ENCODE measurements around the gene MORN1.
A peak's percentile ranks its signal among the peaks of the same experiment; 100 is the strongest.

The MORN1 gene

DNA sequence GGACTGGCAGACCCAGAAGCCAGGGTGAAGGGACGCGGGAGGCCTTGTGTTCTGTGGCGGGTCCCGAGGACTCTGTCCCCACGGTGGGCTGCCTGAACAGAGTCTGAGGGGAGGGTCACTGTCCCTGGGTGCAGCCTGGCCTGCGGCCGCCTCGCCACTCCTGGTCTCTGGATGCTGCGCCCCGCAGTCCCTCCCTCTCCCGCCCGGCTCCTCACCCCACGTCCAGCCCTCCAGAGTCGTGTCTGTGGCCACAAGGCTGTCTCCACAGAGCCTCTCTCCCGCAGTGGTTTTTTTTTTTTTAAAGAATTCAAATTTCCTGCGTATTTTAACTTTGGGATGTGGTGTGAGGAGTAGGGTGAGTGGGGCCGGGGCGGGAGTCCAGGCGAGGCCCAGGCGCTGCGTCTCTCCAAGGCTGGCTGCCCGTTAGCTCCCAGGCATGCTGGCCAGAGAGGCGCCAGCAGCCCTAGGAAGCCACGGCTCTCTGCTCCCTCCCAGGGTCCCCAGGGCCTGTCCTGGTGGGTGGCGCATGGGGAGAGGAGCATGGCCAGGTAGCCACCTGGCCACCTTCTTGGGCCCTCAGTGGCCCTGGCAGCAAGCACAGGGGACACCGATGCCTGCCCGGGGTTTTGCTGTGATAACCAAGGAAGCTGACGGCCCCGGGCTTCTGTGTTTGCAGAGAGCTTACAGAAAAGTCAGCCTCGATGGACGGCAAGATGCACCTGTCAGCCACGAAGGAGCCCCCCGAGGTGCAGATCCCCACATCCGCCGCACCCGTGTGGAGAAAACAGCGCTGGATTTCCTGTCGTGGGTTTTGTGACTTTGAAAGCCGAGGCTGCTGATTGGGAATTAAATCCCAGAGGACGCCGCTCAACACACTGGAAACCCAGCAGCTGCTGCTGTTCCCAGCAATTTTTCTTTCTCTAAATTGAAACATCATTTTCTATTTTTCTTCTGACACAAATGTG, 72.8 kb downstream of the MORN1 start:
- no peak for DNase-seq (ENCODE audit: low spot score)

DNA sequence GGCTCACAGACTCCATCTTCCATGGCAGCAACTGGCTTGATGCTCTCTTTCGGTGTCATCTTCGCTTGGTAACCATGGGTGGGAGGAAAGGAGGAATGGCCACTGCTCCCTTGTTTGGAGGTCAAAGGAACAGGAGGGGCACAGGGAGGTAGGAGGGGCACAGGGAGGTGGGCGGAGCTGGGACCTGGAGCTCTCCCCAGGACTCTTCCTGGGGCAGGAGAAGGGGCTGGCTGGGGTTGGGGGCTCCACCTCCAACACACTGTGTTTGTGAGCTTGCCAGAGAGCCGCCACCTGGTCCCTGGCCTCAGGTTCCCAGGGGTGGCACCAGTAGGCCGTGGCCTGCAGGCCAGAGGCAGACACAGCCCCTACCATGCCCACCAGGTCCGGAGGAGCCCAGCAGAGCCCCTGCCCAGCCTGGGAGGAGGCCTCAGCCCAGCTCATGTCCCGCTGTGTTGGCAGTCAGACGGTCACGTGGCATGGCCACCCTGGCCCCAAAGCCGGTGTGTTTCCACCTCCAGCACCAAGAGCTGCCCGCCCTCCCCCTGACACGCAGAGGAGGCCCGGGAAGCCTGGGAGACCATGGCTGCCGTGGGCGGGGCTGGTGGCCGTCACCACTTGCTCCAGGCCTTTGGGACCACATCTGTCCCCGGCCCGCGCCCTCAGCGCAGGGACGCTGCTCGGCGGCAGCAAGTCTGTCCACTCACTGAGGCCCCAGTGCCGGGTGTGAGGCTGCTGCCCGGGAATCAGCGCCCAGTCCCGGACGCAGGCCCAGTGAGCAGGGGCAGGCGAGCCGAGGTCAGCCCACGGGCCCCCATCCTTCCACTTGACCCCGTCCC, 73.9 kb downstream of the MORN1 start:
- no peak for DNase-seq (ENCODE audit: low spot score)

DNA sequence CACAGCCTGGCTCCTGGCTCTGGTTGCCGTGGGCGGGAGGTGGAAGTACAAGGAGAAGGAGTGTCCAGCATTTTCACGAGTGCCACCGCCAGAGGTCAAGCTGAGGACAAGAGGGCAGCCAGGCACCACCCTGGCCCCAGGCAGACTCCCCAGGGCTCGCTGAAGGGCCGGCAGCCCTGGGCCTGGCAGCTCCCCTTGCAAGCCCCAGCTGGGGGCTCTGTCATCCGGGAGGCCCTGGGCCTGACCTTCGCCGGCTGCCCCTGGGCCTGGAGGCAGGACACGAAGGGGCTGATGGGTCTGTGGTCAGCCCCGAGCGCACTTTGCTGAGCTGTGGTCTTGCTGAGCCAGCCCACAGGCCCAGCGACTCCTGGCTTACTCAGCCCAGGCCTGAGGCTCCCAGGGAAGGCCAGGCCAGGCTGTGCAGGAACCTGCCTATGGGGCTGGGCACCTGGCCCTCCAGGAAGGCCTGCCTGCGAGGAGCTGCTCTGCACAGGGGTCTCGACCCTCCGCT, 74.8 kb downstream of the MORN1 start:
- DNase-seq (ENCODE audit: low spot score): no peak

DNA sequence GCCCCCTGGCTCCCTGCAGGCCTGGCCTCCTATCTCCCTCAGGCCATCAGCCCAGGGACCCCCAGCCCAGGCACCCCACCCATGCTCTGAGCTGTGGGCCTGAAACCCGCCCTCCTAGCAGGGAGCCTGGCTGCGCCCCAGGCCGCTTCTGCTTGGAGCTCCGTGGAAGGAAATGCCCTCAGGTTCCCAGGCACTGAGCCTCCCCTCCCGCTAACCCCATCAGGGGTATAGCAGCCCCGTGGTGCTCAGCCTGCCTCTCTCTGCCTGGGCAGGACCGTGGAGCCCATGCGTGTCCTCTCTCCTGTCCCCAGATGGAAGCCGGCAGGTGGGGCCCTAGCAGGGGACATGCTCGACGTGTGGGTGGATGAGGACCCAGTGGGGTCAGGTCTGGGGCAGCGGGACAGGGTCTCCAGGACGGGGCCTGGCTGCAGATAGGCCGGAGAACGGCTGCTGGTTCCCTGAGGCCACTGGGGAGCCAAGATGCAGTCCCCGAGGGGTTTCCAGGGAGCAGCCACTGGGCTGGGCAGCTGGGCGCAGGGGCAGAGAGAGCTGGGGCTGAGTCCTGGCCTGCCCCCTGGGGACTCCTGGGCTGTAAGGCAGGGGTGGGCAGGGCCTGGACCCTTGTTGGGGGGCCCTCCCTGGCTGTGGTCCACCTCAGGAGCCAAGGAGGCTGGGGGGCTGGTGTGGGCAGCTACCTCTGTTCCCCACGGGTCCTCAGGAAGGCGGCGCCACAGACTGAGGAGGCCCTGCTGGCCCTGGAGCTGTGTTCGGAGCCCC, 75.5 kb downstream of the MORN1 start:
- no peak for DNase-seq (ENCODE audit: low spot score)

DNA sequence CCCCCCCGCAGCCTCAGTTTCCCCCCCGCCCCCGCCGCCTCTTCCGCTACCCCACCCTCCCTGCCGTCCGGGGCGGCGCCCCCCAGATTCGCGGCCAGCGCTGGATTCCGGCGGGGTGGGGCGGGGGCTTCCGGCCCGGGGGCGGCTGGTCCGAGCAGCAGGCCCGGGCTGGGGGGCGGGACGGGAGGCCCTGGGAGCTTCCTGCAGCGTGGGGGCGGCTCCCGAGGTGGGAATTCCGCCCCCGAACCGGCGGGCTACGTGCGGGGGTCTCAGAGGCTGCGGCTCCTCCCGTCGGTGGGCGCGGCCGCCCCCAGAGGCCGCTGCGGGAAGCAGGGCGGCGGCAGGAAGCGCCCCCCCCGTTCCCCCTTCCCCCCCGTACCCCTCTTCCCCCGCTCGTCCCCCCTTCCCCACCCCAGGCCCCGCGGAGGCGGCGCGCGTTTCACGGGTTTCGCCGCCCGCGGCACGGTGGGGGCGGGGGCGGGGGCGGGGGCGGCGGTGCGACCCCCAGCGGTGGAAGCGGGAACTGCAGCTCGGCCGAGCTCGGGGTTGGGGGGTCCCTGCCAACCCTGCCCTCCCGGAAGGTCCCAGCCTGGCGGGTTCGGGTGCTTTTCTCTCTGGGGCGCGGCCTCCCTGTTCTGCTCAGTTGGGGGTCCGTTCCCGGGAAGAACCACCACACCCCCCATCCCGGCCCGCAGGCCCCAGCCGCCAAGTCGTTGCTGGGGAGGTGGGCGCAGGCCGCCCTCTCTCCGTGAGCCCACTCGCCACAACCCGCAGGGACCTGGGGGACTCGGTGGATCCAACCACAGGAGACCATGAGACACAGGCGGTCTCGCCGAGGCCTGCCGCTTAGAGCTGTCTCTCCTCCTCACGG, 76.3 kb downstream of the MORN1 start:
- DNase-seq (ENCODE audit: low spot score): peak; percentile 89

DNA sequence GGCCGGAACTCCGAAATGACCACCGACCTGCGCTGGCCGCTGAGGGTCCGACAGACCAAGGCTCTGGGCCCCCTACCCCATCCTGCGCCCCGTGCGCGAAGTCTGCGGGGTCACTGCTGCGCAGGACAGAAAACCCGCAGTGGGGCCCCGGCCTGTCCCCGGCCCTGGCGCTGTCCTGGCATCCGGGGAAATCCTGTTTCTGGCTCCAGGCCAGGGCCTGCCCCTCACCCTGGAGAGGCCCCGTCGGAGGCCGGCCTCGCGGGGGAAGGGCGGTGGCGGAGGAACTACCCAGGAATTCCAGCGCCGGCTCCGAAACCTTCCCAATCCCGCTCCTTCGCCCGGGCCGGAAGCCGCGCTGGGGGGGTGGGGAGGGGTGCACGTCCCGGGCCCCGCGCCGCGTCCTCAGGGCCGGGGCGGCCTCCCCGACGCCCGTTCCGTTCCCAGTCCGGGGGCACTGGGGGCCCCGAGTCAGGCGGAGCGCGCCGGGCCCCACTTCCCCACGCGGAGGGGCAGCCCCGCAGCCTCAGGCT, 77.0 kb downstream of the MORN1 start:
- DNase-seq (ENCODE audit: low spot score): peak; percentile 20

DNA sequence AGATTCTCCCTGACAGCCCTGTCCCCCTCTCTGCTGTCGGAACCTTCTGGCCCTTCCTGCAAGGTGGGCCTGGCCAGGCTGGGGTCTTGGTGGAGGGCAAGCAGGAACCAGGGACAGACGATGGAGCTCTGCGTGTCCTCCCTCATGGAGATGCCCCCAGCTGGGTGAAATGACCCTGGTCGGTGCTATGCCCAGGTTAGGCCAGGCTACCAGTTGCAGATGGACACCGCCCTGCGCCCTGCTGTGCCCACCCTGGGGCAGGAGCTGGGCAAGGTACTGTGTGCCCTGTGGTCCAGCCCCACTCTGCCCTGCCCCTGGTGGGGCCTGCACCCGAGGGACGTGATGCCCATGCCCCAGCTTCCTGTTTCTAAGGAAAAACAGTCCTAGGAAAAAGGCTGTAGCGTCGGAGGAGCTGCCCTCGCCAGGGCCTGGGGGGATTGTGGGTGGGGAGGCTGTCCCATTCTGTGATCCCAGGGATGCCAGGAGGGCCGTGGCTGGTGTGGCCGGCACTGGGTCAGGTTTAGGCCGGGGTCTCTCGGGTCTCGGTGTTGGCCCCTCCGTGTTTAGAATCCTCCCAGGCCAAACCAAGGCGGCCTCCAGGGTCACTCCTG, 77.6 kb downstream of the MORN1 start:
- DNase-seq (ENCODE audit: low spot score): no peak

DNA sequence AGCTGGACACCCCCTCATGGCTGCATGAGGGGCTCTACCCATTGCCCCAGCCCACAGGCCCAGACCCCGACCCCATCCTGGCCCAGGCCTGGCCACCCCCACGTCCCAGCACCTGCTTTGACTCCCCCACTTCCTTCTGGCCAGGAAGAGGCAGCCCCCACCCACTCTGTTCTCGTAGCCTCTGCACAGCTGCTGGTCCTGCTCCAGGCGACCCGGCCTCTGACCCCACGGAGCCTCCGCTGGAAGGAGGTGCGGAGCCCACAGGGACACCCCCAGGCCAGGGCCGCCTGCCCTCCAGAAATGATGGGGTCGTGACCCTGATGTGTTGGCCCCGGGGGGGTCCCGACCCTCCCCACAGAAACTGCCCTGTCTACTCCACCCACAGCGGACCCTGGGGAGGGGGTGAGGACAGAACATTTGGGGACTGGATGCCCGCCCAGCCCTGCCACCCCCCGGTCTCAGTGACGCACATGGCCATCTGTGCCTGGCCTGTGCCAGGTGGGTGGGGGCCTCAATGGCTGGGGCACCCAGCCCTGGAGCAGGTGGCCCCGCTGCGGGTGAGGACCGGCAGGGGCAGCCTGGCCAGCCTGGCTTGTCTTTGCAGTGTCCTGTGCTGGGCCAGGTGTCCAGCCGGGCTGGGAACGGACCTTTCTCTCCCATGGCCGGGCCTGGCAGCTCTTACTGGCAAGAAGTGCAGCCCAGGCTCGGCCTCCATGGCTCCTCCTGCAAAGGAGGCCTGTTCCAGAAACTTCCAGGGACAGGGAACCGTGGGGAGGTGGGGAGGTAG, 78.6 kb downstream of the MORN1 start:
- no peak for DNase-seq (ENCODE audit: low spot score)

DNA sequence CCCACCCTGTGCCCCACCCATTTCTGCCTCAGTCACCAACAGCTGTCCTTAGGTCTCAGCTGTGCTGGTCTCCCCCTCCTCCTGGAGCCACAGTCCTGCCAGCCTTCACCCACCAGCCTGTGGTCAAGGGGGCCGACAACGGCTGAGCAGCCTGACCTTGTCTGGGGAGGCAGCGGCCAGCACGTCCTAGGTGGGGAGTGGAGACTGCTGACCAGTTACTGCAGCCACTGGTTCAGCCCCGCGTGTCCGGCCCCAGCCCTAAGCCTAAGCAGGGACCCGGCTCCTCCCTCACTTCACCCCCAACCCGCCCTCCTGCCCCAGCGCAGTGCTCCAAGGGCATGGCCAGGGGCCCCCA, 79.2 kb downstream of the MORN1 start:
- no peak for DNase-seq (ENCODE audit: low spot score)

DNA sequence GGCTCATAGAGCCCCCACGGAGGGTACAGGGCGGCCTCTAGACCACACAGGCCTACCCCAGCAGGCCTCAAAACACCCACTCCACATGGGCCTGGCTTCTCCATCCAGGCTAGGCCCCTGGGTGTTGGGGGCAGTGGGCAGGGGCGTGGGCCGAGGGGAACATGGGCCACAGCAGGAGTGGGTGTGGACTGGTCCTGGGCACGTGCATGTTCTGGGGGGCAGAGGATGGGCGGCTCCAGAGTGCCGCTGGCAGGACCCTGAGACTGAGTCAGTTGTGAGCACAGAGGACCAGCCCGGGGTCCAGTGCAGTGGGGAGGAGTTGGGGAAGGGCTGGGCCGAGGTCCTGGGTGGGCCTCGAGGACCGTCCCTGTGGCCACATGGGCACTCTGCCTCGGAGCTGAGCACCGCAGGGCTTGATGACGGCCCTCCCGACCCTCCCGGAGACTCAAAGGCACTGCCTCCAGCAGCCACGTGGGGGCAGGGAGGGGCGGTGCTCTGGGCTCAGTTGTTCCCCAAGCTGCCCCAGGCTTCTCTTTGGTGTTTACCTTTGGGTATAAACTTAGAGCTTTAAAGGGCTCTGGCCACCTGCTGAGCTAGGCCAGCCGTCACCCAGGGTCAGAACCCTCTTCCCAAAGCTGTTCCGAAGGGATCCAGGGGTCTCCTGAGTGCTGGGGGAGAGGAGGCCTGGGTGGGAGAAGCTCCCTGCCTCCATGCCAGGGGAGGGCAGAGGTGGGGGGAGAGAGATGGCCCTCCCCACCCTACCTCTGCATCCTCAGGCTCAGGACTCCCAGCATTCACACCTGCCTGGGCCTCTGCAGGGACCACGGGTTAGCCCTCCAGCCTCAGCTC, 79.9 kb downstream of the MORN1 start:
- DNase-seq (ENCODE audit: low spot score): peak; percentile 58

DNA sequence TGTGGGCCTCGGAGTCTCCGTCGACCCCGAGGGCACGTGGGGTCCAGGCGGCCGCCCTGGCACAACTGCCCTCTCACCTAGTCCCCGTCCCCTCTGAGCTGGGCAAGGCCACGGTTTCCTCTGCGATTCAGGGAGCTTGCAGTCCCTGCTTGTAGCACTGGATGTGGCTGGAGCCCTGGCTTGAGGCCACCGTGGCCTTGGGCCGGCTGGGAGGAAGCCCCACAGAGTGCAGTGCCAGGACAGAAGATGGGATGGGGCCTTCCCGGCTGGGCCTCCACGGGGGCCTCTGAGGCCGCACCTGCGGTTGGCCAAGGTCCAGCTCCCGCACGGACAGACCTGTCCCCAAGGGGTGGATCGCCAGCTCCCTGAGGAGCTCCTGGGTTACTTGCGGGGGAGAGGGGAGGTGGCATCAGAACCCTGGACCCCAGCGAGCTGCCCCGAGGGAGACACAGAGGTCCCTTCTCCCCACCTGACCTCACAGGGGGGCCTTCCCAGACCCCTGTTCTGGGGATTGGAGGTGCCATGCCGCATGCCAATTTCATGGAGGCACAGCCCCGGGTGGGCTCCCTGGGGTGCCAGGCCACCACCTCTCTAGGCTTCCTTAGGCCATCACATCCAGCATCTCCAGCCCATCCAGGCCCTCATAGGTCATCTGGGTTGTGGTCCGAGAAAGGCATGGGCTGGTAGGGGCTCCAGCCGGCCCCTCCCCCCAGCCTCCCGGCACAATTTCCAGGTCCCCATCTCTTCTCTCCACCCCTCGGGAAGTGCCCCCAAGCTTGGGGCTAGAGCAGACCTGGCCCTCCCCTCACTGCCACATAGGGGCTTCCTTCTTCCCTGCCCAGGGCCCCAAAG, 80.8 kb downstream of the MORN1 start:
- no peak for DNase-seq (ENCODE audit: low spot score)

DNA sequence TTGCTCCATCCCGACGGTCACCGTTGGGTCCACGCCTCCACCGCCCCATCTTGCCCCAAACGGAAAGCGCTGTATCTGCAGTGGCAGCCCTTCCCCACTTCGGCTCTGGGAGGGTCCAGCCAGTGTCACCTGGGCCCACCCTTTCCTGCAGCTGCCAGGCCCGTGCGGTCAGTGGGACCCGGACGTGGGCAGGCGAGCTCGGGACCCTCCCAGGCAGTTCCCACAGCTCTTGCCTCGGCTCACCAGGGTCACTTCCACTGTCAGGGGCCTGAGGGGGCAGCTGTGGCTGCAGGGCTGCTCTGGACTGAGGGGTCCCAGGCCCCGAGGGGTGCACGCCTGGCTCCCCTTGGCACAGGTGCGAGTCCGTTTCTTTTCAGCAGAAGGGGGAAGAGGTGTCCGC, 82.5 kb downstream of the MORN1 start:
- DNase-seq (ENCODE audit: low spot score): no peak

DNA sequence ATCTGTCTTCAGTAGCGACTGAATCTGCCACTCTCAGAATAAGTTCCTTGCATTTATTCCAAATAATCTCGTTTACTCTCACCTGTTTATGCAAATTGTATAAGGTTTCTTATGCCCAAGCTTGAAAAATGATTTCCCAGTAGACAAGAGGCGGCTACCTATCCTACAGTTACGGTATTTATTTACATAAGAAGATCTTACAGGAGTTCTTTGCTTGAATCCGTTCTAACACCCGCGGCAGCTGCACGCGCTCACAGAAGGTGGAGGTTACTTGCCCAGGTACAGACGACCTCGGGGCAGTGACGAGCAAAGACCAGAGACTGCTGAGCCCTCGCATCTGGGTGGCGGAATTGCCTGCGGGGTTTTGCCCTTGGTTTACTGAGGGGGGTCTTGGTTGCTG, 83.4 kb downstream of the MORN1 start:
- no peak for DNase-seq (ENCODE audit: low spot score)

DNA sequence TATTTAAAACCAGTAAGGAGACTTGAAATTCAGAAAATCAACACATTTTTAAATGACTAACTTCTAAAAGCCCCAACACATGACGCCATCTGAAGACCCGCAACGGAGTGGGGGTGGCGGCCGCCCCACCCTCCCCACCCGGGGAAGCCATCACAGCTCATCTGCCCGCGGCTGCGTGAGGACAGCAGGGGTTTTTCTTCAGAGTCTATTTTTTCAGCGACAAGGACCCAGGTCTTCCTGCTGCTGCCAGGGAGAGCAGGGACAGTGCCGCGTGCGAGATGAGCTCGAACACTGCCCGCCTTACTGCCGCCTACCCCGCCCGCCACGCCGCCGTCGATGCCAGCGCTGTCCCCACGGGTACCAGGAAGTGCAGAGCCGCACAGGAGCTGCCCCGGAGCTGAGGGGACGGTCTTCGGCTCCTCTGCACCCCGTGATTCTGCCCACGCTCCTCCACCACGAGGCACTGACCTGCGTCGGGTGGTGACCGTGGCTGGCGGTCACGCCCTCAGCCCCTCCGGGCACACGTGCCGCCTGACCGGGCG, 84.2 kb downstream of the MORN1 start:
- no peak for DNase-seq (ENCODE audit: low spot score)

DNA sequence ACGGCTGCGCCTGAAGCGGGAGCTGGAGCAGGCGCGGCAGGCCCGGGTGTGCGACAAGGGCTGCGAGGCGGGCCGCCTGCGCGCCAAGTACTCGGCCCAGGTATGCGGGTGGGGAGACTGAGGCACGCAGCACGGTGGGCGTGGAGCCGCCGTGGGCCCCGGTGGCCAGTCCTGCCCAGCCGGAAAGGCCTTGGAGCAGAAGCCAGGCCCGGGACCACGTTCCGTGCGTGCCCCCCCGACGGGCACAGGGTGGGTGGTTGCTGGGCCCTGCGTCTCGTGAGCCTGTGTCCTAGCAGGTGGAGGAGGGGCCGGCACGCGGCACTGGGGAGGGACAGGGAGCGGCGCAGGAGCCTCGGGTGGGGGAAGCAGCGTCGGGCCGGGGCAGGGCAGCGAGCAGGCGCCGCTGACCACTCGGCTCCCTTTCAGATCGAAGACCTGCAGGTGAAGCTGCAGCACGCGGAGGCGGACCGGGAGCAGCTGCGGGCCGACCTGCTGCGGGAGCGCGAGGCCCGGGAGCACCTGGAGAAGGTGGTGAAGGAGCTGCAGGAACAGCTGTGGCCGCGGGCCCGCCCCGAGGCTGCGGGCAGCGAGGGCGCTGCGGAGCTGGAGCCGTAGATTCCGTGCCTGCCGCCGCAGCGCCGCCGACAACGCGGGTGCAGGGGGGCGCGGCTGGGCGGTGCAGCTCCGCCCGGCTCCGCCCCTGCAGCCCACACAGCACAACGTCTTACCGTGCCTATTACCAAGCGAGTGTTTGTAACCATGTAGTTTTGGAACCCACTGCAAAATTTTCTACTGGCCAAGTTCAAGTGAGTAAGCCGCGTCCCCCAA, 85.0 kb downstream of the MORN1 start:
- DNase-seq (ENCODE audit: low spot score): no peak

DNA sequence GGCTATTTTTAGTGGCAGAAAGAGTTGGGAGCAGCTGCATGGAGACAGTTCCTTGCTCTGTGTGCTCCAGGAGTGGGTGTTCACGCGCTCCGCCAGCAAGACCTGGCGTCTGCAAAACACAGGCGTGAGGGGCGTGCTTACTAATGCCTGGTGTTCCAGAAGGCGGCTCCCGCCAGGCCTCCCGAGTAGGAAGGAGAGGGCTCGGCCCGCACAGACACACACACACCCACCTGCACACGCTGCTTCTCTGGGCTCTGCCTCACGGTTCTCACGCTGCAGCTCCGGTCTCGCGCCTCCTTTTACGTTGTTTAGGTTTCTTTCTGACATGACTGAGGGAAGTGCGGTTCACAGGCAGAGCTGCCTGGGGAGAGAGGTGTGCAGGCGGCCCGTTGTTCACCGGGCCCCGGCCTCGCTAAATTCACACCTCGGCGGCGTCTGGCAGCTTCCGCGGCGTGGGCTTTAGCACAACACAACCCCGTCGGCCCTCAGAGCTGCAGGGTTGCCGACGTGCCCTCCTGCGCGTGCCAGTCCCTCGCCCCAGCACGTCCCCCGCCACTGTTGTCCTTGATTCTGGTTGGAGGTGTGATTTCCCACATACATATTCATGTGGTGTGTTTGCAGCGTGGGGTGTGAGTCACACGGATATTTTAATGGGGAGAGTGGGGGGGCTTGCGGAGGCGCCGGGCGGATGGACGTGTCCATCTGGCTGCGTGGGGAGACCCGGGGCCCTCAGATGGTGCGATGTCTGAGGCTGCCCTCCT, 86.3 kb downstream of the MORN1 start:
- no peak for DNase-seq (ENCODE audit: low spot score)

All from germinal center (tissue), 1 donor.